ENCODE results near the gene KANSL1.

The KANSL1 gene

GRCh38 chr17:46012506-46013079 is 180.6 kb downstream of the KANSL1 start:
- H3K27ac ChIP-seq, result no peak overlapping the region
- no peak for TF ChIP-seq CTCF (conservative IDR thresholded peaks at IDR 0.05; ENCODE audit: low read depth)
- DNase-seq (ENCODE audit: low spot score), result no peak
- CTCF ChIA-PET, result no interaction called here
- POLR2A ChIA-PET (ENCODE audit: low non-redundant PET), result no interaction called here

- POLR2A ChIA-PET (ENCODE audit: low non-redundant PET), result no interaction called here
- CTCF ChIA-PET, result interaction anchor here (0.6 to 0.7 kb wide), 2 partner anchors 120 to 767 kb away, joined by 3 read pairs; no protein-coding TSS in a partner anchor
These were observed 181.3 kb downstream of the KANSL1 start for GRCh38 chr17:46011711-46012505.

GRCh38 chr17:46010597-46011186 is 182.5 kb downstream of the KANSL1 start:
- TF ChIP-seq CTCF (conservative IDR thresholded peaks at IDR 0.05; ENCODE audit: low read depth), result no peak
- no peak for DNase-seq (ENCODE audit: low spot score)
- ChIA-PET CTCF (interaction anchor here (0.6 to 0.8 kb wide), 3 partner anchors 8 to 423 kb away, joined by 3 read pairs; no protein-coding TSS in a partner anchor), POLR2A (ENCODE audit: low non-redundant PET) (no interaction called here)
- no peak overlapping the region for H3K27ac ChIP-seq

More at GRCh38 chr17:46011711-46012505, 181.3 kb downstream of the KANSL1 start:
- DNase-seq (ENCODE audit: low spot score), result no peak
- no peak overlapping the region for H3K27ac ChIP-seq
- TF ChIP-seq CTCF (conservative IDR thresholded peaks at IDR 0.05; ENCODE audit: low read depth), result no peak

- no peak overlapping the region for H3K27ac ChIP-seq
- peak; percentile 75 for DNase-seq (ENCODE audit: low spot score)
- ChIA-PET CTCF (interaction anchor here (0.6 to 0.8 kb wide), 3 partner anchors 9 to 422 kb away, joined by 3 read pairs; no protein-coding TSS in a partner anchor), POLR2A (ENCODE audit: low non-redundant PET) (no interaction called here)
- no peak for TF ChIP-seq CTCF (conservative IDR thresholded peaks at IDR 0.05; ENCODE audit: low read depth)
These were observed 183.3 kb downstream of the KANSL1 start for GRCh38 chr17:46009681-46010596.

GRCh38 chr17:46008591-46008990 is 184.6 kb downstream of the KANSL1 start:
- DNase-seq (ENCODE audit: low spot score), result no peak
- POLR2A ChIA-PET (ENCODE audit: low non-redundant PET), result no interaction called here

More at GRCh38 chr17:46008591-46008990, 184.6 kb downstream of the KANSL1 start:
- H3K27ac ChIP-seq, result no peak overlapping the region
- TF ChIP-seq CTCF (conservative IDR thresholded peaks at IDR 0.05; ENCODE audit: low read depth), result no peak
- CTCF ChIA-PET, result no interaction called here

Measured in RWPE1 (cell line).